Retinal pigment epithelial cell (primary cell): ENCODE results near the gene SFRP2.

Experiments used
- DNase-seq: peaks from one replicate; pipeline ENCODE4 v3.0.0-alpha.2; 2010; ENCODE audit warnings: low read depth
- H3K4me3 ChIP-seq: 2 replicates; pipeline ENCODE4 v1.5.1; 2011; ENCODE audit warnings: mild to moderate bottlenecking, low read length, control low read depth, moderate library complexity
- CTCF ChIP-seq: conservative IDR thresholded peaks from 2 replicates; pipeline ENCODE4 v1.5.1; 2011; ENCODE audit warnings: low read depth, low read length, control low read depth, inconsistent platforms

SFRP2 gene

GRCh38 chr4:153825126-153825525, 36.2 kb upstream of the SFRP2 start:
- DNase-seq: no peak
- no peak for TF ChIP-seq CTCF
- H3K4me3 ChIP-seq: no peak overlapping the region

GRCh38 chr4:153824501-153824900, 35.6 kb upstream of the SFRP2 start:
- no peak for DNase-seq
- H3K4me3 ChIP-seq: no peak overlapping the region
- TF ChIP-seq CTCF: no peak

DNA sequence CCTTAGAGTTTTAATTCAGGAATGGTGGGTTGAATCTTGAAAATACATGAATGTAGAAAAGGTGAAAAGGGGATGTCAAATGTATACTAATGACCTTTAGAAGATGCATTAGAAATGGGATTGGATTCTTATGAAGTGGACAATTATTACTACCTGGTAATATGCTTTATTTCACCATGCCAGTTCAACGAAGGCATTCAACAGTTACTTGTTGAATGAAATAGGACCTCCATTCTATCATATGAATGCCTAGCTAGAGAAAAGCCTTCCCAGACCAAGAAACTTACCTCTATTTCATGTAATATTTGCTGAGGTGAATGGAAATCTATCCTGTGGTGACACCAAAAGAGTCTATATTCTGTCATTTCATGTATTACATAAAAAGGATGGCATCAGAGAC, 34.6 kb upstream of the SFRP2 start:
- DNase-seq: no peak
- no peak for TF ChIP-seq CTCF
- no peak overlapping the region for H3K4me3 ChIP-seq

DNA sequence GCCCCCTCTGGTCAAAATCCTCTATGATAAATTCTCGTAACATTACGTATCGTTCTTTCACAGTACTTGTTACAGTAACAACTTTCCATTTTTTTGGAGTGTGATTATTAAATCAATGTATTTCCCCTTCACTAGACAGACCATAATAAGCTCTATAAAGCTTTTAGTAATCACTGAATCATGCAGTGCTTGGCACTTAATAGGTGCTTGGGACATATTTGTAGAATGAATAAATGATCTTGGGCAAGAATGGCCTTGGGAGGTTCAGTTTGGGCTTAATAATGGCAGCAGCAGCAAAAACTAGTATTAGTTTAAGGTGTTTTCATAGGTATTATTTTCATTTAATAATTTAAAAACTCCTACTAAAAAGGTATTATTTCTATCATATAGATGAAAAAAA, 33.4 kb upstream of the SFRP2 start:
- TF ChIP-seq CTCF: no peak
- H3K4me3 ChIP-seq: no peak overlapping the region
- DNase-seq: no peak

DNA sequence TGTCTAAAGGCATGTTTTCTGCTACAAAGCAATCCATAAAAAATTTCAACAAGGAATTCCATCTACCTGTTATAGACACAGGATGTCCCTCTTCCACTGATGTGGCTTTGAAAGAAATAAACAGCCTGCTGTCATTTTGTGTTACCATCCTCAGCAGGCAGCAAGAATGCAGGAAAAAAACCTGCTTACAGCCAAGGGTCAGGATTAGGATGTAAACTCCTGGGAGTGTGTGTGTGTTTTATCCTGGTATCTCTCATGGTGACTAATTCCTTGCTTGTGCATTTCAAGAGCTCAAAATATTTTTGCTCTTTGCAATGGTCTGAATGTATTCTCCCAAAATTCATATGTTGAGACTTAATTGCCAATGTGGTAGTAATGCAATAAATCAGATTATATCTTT, 28.6 kb upstream of the SFRP2 start:
- TF ChIP-seq CTCF: no peak
- DNase-seq: no peak
- no peak overlapping the region for H3K4me3 ChIP-seq

- no peak for TF ChIP-seq CTCF
- H3K4me3 ChIP-seq: no peak overlapping the region
- no peak for DNase-seq
Measured at GRCh38 chr4:153816542-153816941, 27.7 kb upstream of the SFRP2 start.

- H3K4me3 ChIP-seq: no peak overlapping the region
- DNase-seq: no peak
Measured at GRCh38 chr4:153814789-153815188, 25.9 kb upstream of the SFRP2 start.

More at GRCh38 chr4:153814789-153815188, 25.9 kb upstream of the SFRP2 start:
- TF ChIP-seq CTCF: no peak
